Stimulated activated CD8-positive, alpha-beta memory T cell treated with anti-CD3 and anti-CD28 coated beads, Interleukin-7, amount 100 ng/mL, for 24 hours (primary cell): Measurements from ENCODE around the gene AJM1.

ENCODE experiments used
- DNase-seq: peaks from one replicate; pipeline ENCODE4 v3.0.0-alpha.2; 2020; ENCODE audit warnings: low read depth

AJM1 gene

GRCh38 chr9:136808075-136808805 lies 34.0 kb upstream of the AJM1 start:
- DNase-seq, result no peak

GRCh38 chr9:136808806-136809158 lies 33.5 kb upstream of the AJM1 start:
- no peak for DNase-seq

DNA sequence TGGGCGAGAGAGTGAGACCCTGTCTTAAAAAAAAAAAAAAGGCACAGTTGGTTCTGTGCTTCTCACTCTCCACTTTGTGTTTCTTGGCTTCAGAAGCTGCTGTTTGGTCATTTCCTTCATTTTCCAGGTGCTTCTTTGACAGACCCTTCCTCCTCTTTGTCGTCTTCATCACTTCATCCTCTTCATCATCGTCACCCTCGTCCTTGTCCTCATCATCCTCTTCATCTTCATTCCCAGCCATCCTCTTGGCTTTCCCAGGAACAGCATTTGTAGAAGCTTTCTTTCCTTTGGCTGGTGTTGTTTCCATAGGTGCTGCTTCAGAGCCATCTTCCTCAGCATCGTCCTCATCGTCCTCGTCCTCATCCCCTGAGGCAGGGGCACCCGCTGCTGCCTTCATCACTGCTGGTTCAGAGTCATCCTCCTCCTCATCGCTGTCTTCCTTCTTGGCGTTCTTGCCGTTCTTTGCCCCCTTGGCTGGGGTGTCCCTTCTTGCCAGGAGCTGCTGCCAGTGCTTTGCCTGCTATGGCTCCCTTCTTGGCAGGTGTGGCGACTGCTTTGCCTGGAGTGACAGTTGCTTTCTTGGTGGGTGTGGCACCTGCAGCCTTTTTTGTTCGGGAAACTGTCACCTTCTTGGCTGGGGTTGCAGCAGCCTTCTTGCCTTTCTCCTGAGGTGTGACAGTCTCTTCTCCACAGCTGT lies 27.4 kb upstream of the AJM1 start:
- no peak for DNase-seq

DNA sequence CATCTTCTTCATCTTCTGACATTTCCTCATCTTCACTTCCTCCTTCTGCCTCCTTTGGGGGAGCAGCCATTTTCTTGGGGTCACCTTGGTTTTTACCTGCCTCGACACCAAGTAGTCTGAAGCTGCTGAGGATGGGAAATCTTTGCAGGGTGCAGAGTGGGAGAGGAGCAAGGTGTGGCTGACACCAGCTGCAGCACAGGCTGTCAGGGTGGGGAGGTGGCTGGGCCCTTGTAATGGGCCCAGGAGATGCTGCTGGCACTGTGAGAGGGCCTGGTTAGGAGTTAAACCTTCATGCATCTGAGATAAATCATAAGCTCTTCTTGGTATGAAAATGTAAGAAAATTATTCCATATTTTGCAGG lies 26.9 kb upstream of the AJM1 start:
- DNase-seq, result no peak

DNA sequence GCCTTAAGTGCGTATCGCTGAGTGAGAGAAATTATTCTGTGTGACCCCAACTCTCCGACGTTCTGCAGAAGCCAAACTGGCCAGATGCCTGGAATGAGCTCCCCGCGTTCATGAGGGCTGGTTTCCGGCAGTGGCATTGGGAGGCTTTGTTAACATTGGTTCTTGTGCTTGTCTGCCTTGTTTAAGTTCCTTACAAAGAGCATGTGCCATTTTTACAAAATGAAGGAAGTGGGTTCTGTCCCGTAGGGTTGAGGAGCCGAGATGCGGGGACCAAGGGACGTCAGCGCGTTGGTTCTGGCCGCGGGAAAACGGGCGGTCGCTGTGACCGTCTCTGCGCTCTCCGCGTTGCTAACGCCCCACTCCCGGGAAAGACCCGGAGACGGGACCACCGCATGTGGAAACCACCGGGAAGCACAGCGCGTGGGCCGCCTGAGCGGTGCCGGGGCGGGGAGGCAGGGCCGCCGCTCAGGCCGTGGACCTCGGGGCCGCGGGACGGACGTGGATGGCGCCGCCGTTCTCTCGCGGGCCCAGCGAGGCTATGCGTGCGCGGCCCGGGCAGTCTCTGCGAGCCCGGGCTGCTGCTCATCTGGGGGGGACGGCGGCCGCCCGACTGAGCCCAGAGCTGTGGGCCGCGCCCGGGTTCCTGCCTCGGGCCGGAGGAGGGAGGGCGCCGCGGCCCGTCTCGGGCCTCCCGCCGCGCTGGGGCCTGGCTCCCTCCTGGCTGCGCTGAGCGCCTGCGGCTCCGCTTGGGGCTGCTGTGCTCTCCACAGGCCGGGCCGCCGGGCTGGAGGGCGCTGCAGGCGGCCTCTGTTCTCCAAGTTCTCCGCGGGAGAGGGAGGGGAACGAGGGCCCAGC lies 21.1 kb upstream of the AJM1 start:
- no peak for DNase-seq

DNA sequence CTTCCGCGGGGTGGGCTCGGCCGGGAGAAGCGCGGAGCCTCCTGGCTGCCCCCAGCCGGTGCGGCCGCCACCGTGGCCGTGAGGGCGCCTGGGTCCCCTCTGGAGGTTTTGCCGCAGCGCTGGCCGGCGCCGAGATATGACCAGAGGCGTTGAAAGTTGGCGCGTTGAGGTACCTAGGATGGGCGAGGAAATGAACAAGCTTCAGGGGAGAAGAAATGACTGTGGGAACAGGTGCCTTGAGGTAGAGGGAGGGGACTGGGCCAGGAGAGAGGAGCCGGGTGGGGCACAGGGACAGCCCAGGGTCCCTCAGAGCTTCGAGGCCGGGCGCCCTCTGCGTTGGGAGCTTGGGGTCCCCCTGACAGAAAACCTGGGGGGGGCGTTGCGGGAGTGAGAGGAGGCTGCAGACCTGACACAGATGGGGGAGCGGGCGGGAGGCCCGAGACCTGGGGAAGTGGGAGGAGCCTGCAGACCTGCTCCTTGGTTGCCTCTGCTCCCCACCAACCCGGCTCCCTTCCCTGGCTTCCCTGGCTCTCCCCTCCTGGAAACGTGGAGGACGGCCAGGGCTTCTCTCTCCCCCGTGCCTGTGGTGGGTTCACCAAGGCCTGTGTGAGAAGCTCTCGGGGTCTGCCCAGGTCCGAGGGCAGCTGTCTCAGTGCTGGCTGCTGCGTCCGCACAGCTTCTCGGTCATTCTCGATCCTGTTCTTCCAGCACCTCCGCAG lies 20.3 kb upstream of the AJM1 start:
- no peak for DNase-seq

- no peak for DNase-seq
Observed at GRCh38 chr9:136823136-136824046, 18.9 kb upstream of the AJM1 start.

- no peak for DNase-seq
Observed at GRCh38 chr9:136824496-136825225, 17.6 kb upstream of the AJM1 start.

DNA sequence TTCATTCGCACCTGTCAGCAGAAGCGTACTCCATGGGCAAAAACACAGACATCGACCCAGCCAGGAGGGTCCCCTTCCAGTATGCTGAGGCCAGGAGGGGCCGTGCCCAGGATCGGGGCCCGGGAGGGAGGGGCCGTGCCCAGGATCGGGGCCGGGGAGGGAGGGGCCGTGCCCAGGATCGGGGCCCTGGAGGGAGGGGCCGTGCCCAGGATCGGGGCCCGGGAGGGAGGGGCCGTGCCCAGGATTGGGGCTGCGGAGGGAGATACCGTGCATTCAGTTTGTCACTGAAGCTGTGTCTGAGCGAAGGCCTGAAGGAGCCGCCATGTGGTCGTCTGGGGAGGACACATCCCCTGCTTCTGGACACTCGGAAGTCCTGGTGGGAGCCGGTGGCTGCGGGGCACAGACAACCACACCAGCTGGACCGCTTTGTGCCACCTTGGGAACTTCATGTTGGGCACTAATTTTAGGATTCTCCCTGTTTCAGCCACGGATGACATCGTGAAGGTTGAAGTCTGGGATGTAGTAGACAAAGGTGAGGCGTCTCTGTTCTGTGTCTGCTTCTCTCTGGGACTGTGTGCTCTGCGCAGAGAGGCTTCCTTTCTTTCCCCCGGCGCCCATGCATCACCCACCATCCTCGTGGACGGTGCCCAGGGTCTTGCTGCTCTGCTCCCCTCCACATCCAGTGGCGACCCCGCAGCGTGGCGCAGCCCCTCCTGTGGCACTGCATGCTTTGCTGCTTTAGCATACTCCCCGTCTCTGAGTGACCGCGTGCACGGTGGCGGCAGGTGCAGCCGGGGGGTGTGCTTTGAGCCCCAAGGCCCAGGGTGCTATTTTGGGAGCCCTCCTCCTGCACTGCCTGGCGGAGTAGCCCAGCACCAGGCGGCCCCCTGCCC lies 16.7 kb upstream of the AJM1 start:
- no peak for DNase-seq

- DNase-seq, result no peak
Observed at GRCh38 chr9:136826188-136826541, 16.1 kb upstream of the AJM1 start.

GRCh38 chr9:136826703-136827582 lies 15.3 kb upstream of the AJM1 start:
- no peak for DNase-seq

DNA sequence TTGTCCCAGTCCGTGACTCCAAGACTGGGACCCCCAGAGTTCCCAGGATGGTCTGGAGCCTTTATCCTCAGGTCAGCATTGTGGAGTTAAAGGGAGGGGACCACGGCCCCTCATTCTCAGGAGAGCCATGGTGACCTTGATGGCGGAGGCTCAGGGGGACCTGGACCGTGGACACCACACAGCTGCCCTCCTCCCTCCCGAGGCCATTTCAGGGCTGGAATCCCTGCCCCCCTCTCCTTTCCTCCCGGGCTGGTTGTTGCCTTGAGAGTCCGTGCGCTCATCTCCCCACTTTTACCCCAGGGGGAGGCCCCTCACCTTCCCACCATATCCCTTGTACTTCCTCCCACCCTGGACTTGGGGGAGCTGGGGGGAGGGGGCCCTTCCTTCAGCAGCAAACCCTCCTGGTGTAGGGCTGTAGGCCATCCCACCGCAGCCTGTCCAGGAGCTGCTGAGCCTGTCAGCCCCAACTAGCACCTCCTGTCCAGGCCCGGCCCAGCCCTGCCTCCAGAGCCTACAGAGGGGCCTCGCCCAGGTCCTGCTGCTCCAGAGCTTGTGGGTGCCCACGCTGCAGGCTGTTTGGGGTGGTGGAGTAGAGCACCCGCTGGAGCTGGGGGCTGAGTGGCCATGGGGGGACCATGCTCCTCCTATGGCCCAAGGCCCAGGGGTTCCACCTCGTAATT lies 14.3 kb upstream of the AJM1 start:
- no peak for DNase-seq

DNA sequence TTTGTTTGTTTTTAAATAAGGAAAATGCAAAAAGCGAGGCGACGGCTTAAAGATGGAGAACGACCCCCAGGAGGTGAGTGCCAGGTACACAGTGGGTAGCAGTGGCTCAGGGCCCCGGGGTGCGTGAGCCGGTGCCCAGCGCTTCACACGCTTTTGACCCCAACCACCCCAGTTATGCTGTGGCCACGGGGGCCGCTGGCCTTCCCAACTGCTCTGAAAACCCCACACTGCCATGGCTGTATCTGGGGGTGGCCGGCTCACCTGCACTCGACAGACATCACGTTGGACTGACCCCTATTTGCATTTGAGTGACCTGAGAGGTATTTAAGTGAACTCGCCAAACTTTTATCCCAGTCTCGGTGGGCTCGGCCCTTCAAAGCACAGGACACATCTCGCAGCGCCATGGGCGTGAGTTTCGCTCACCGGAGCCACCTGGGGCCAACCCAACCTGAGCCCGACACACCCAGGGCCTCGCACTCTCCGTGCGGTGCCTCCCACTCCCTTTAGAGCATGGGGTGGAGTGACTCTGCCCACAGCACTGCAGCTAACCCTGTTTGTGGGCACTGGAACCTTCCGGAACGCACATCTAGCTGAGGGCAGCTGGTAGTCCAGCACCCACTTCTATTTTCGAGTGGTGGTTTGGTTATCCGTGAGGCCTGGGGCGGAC lies 13.7 kb upstream of the AJM1 start:
- DNase-seq, result no peak

- DNase-seq, result no peak
Observed at GRCh38 chr9:136829412-136829811, 12.9 kb upstream of the AJM1 start.

DNA sequence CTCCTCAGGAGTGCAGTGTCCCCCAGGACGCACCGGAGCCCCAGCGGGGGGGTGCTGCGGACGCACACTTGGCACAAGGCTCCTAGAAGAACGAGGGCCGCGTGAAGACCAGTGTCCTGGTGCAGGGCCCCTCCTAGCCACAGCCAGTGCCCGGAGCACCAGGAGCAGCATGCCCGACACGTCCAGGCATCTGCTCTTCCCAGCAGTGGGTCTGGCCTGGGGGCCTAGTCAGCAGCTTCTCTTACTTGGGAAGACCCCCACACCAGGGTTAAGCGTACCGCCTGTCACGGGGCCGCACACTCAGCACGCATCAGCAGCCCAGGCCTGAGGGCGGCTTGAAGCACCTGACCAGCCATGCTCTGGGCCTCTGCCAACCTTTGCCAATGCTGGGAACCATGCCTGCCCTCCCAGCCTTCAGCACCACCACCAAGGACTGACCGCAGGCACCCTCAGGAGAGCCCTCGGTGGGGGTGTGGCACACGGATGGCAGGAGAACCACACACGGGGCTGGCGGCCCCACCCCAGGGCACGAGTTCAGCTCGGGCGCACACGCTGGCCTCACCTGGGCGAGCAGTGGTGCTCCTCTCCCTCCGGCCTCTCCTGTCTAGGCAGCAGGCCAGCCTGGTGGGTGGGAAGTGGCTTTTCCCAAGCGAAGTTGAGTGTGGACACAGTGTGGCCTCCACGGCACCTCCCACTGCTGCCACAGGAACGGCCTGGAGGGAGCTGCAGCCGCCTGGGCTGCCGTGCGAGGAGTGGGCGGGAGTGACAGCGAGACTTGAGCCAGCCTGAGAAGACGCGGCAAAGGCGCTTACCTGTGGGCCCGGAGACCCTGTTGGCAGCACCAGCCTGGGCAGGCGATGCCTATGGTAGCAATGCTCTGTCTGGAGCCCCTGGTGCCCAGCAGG lies 12.0 kb upstream of the AJM1 start:
- no peak for DNase-seq

DNA sequence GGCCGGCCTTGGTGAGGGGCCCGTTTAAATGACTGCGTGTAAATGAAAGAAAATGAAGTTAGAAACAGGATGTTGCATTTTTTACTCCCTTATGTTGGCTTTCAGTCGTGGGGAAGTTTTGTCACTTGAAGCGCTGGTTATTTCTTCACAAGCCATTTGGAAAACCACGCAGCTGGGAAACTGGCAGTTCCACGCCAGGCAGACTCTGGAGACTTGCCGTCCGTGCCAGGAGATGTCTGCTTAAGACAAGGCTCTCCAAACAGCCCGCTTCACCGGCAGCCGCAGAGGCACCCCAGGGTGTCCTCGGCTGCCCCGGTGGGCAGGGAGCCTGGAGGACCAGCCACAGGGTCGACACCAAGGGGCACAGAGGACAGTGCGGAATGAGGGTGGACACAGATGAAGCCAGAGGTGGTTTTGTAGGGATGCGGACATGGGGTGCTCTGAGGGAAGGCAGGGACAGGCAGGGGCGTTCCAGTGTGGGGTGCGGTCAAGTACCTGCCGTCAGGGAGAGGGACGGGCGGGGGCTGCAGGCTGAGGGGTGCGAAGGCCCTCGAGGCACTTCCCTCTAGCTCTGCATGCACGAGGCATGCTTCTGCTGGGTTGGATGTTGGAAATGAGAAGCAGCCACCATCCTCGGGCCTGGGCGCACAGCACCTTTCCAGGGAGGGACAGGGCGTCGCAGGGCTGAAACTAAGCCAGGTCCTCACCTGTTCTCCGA lies 11.1 kb upstream of the AJM1 start:
- no peak for DNase-seq
